Smooth muscle cell (in vitro differentiated cells): Measurements from ENCODE around the gene C1QTNF12. TPM values are rescaled to one million over a fixed set of nuclear protein-coding genes. Genes with fewer than 3 reads are reported as not detected.

Source experiments
- DNase-seq: peaks from one replicate; lab custom pipeline; 2025; ENCODE audit not compliant: unreplicated experiment; lab: John Stamatoyannopoulos, UW
- H2AFZ ChIP-seq: fragments of 200-600 bp; sonication (generic); 2 replicates; pipeline ENCODE4 v1.6.0; 2016; ENCODE audit warnings: antibody characterized with exemption, low read depth, mild to moderate bottlenecking
- H3F3A ChIP-seq: fragments of 200-600 bp; sonication (generic); 2 replicates; pipeline ENCODE4 v1.6.0; 2017; ENCODE audit warnings: antibody characterized with exemption, low read depth
- H3K27ac ChIP-seq: fragments of 200-600 bp; sonication (generic); 2 replicates; pipeline ENCODE4 v1.5.1; 2016; ENCODE audit warnings: low read depth, mild to moderate bottlenecking
- H3K27me3 ChIP-seq: fragments of 200-600 bp; sonication (generic); 2 replicates; pipeline ENCODE4 v1.6.1; 2016; ENCODE audit warnings: low read depth, mild to moderate bottlenecking
- H3K36me3 ChIP-seq: fragments of 200-600 bp; sonication (generic); 2 replicates; pipeline ENCODE4 v1.5.1; 2016; ENCODE audit warnings: low read depth
- H3K4me1 ChIP-seq: fragments of 200-600 bp; sonication (generic); 2 replicates; pipeline ENCODE4 v1.5.1; 2016; ENCODE audit warnings: low read depth
- H3K4me2 ChIP-seq: fragments of 200-600 bp; sonication (generic); 2 replicates; pipeline ENCODE4 v1.6.0; 2016; ENCODE audit warnings: mild to moderate bottlenecking
- H3K4me3 ChIP-seq: fragments of 200-600 bp; sonication (generic); 2 replicates; pipeline ENCODE4 v1.5.1; 2016; ENCODE audit warnings: mild to moderate bottlenecking
- H3K79me2 ChIP-seq: fragments of 200-600 bp; sonication (generic); 2 replicates; pipeline ENCODE4 v1.6.0; 2016; ENCODE audit warnings: low read depth, mild to moderate bottlenecking
- H3K9ac ChIP-seq: fragments of 200-600 bp; sonication (generic); 2 replicates; pipeline ENCODE4 v1.6.0; 2016; ENCODE audit warnings: low read depth
- H3K9me3 ChIP-seq: fragments of 200-600 bp; sonication (generic); replicated peaks from 2 replicates; pipeline ENCODE4 v1.5.1; 2016; ENCODE audit warnings: low read depth
- H4K20me1 ChIP-seq: fragments of 200-600 bp; sonication (generic); 2 replicates; pipeline ENCODE4 v1.6.0; 2016; ENCODE audit warnings: low read depth
- CTCF ChIP-seq: fragments of 200-600 bp; sonication (generic); IDR thresholded peaks from 2 replicates; pipeline ENCODE4 v1.5.1; 2017; ENCODE audit warnings: borderline replicate concordance, mild to moderate bottlenecking, antibody characterized with exemption; ENCODE audit not compliant: insufficient read depth, poor library complexity, severe bottlenecking
- WGBS: methylation state at CpG from one replicate; pipeline ENCODE4 v1.1.7; 2016; ENCODE audit warnings: low lambda C conversion rate; 5-methylcytosine and 5-hydroxymethylcytosine counted together
- polyA plus RNA-seq: library from polyadenylated mRNA; unstranded; fragments of >200 nt; fragmentation: Nextera tagmentation; extraction: Ambion mirVana; gene quantifications from 2 replicates; pipeline ENCODE4 v1.2.1, GENCODE V29; 2016
- total RNA-seq: library from RNA; depleted of rRNA; stranded (reverse); fragments of >200 nt; gene quantifications from 2 replicates; pipeline ENCODE4 v1.2.3, GENCODE V29; 2014

C1QTNF12 gene
- total and polyA plus RNA-seq, 2 experiments from 2014 or later: 1.8 to 5.4 TPM

GRCh38 chr1:1211541-1212441 is 34.7 kb downstream of the C1QTNF12 start:
- no peaks in the 10 kb centered on the region for H3K36me3 ChIP-seq
- H3K9ac ChIP-seq: no peak overlapping the region
- no peaks in the 10 kb centered on the region for H4K20me1 ChIP-seq
- H3K4me2 ChIP-seq: no peak overlapping the region
- no peak for TF ChIP-seq CTCF
- H2AFZ ChIP-seq: no peak overlapping the region
- H3K9me3 ChIP-seq: no peaks in the 10 kb centered on the region
- H3K79me2 ChIP-seq: no peaks in the 10 kb centered on the region
- WGBS: 87% methylated on average over 22 of the region's 28 CpGs
- no peak overlapping the region for H3K27ac ChIP-seq
- H3K4me1 ChIP-seq: no peaks in the 10 kb centered on the region
- no peak overlapping the region for H3K4me3 ChIP-seq
- H3F3A ChIP-seq: no peaks in the 10 kb centered on the region
- no peak for DNase-seq
- H3K27me3 ChIP-seq: no peaks in the 10 kb centered on the region

GRCh38 chr1:1210726-1211540 is 35.6 kb downstream of the C1QTNF12 start:
- Histone ChIP-seq H4K20me1 (no peaks in the 10 kb centered on the region), H3K9me3 (no peaks in the 10 kb centered on the region), H3K4me3 (no peak overlapping the region), H3K4me1 (peaks cover 8% of the 10 kb centered on the region), H3K9ac (no peak overlapping the region), H3K4me2 (no peak overlapping the region), H2AFZ (no peak overlapping the region), H3F3A (no peaks in the 10 kb centered on the region), H3K27ac (no peak overlapping the region), H3K27me3 (no peaks in the 10 kb centered on the region), H3K79me2 (no peaks in the 10 kb centered on the region), H3K36me3 (no peaks in the 10 kb centered on the region)
- 95% methylated on average over 31 of the region's 31 CpGs for WGBS
- DNase-seq: no peak
- no peak for TF ChIP-seq CTCF

GRCh38 chr1:1208713-1209433 is 37.6 kb downstream of the C1QTNF12 start:
- no peak for TF ChIP-seq CTCF
- no peaks in the 10 kb centered on the region for H3F3A ChIP-seq
- no peaks in the 10 kb centered on the region for H3K9me3 ChIP-seq
- 86% methylated on average over 31 of the region's 38 CpGs for WGBS
- H3K27ac ChIP-seq: peak overlapping the region; percentile 67
- no peak overlapping the region for H2AFZ ChIP-seq
- peak overlapping the region; percentile 82 for H3K4me2 ChIP-seq
- H3K9ac ChIP-seq: no peak overlapping the region
- no peaks in the 10 kb centered on the region for H3K27me3 ChIP-seq
- DNase-seq: no peak
- H3K4me3 ChIP-seq: no peak overlapping the region
- no peaks in the 10 kb centered on the region for H3K36me3 ChIP-seq
- no peaks in the 10 kb centered on the region for H4K20me1 ChIP-seq
- no peaks in the 10 kb centered on the region for H3K79me2 ChIP-seq
- peaks cover 9% of the 10 kb centered on the region for H3K4me1 ChIP-seq
